ENCODE measurements around the gene ZNF784. TPM values are rescaled to one million over a fixed set of nuclear protein-coding genes. Genes with fewer than 3 reads are reported as not detected.

The ZNF784 gene
- total and polyA plus RNA-seq, 2 of the 4 experiments (the other 2 are of a cell fraction): 2.5 to 3.7 TPM

GRCh38 chr19:55621205-55621672, 3.1 kb downstream of the ZNF784 start:
- Histone ChIP-seq H2AK9ac (replicated peaks; ENCODE audit: low read depth, low read length, poor library complexity) (no peak overlapping the region), H3K27ac (ENCODE audit: insufficient read depth, low read length) (no peak overlapping the region), H2BK20ac (ENCODE audit: low read depth, low read length) (no peak overlapping the region), H4K20me1 (ENCODE audit: insufficient read depth, low read length) (peaks cover 15% of the 10 kb centered on the region; the same call in 1 of the 2 replicates), H3K9me1 (ENCODE audit: insufficient read depth, low read length) (peaks cover 15% of the 10 kb centered on the region; the same call in 1 of the 2 replicates), H4K5ac (ENCODE audit: low read depth, low read length) (no peak overlapping the region), H3K56ac (ENCODE audit: extremely low read depth, insufficient read depth, low read length) (no peak overlapping the region), H3K9ac (ENCODE audit: low read depth, low read length) (no peak overlapping the region), H2AK5ac (ENCODE audit: low read depth, low read length) (no peak overlapping the region), H2BK120ac (ENCODE audit: low read depth, low read length) (no peak overlapping the region), H3K4me3 (ENCODE audit: insufficient read depth, low read depth, low read length) (no peak overlapping the region), H3K36me3 (ENCODE audit: control insufficient read depth, insufficient read depth, low read length) (peaks cover 26% of the 10 kb centered on the region), H4K8ac (ENCODE audit: low read depth in 2 of 2, low read length in 2 of 2) (no peak overlapping the region), H3K4me1 (ENCODE audit: control insufficient read depth, insufficient read depth, low read length) (peaks cover 13% of the 10 kb centered on the region), H2BK5ac (ENCODE audit: low read depth, low read length, poor library complexity, severe bottlenecking) (no peak overlapping the region), H3K27me3 (ENCODE audit: control insufficient read depth, insufficient read depth, low read length) (no peaks in the 10 kb centered on the region), H2AFZ (replicated peaks; ENCODE audit: low read length, poor library complexity) (no peak overlapping the region), H2BK15ac (ENCODE audit: low read depth, low read length) (no peak overlapping the region), H3K23ac (ENCODE audit: low read depth, low read length) (no peak overlapping the region), H3K14ac (replicated peaks; ENCODE audit: low read depth, low read length) (no peak overlapping the region), H4K91ac (ENCODE audit: insufficient read depth, low read depth, low read length) (no peak overlapping the region), H3K9me3 (ENCODE audit: control insufficient read depth, insufficient read depth, low read length) (no peaks in the 10 kb centered on the region), H3K4ac (ENCODE audit: low read depth, low read length) (no peak overlapping the region), H3K4me2 (ENCODE audit: low read depth, low read length) (no peak overlapping the region), H3K79me1 (ENCODE audit: low read depth in 1 of 2, low read length in 2 of 2) (peaks cover 15 to 48% of the 10 kb centered on the region in 2 experiments), H3K18ac (ENCODE audit: low read depth, low read length) (no peak overlapping the region)
- intact Hi-C loops (cut with micrococcal nuclease) (no loop called here), in situ Hi-C loops (cut with MboI; ENCODE audit: low sequenced_read_pairs) (no loop called here), dilution Hi-C loops (cut with HindIII; ENCODE audit: low sequenced_read_pairs, unreplicated experiment) (no loop called here)
- BruUV-seq (replicated peaks): no TSS peak
- ChIA-PET POLR2A (ENCODE audit: unreplicated experiment) (no interaction called here), CTCF (no interaction called here)
- 73% methylated on average over 2 of the region's 9 CpGs; no CpG with 5 or more reads in 1 of the 2 experiments for WGBS, 2 experiments (ENCODE audit: extremely low coverage in 2 of 2, insufficient read length in 1 of 2)
- TF ChIP-seq RAD21 (IDR thresholded peaks at IDR 0.05; ENCODE audit: low read length) (no peak), MAZ (IDR thresholded peaks at IDR 0.05; ENCODE audit: borderline replicate concordance, low read depth, low read length) (no peak), CTCF (conservative IDR thresholded peaks at IDR 0.05; ENCODE audit: low read depth, low read length) (no peak), CHD1 (IDR thresholded peaks at IDR 0.05; ENCODE audit: low read depth, low read length) (no peak), NFE2L2 (IDR thresholded peaks at IDR 0.05; ENCODE audit: low read depth, low read length) (no peak), POLR2A (IDR thresholded peaks at IDR 0.05; ENCODE audit: low read depth, low read length) (no peak)
- DNase-seq: no peak
- no peak for ATAC-seq (ENCODE audit: low read depth)

Data from IMR-90 (cell line).